Measurements from ENCODE around the gene PCNA.
"Not testable (repeated sequence)": the region's sequence is repeated elsewhere in the genome, so short reads cannot be mapped to it uniquely, and the experiment has no call there.

PCNA gene

DNA sequence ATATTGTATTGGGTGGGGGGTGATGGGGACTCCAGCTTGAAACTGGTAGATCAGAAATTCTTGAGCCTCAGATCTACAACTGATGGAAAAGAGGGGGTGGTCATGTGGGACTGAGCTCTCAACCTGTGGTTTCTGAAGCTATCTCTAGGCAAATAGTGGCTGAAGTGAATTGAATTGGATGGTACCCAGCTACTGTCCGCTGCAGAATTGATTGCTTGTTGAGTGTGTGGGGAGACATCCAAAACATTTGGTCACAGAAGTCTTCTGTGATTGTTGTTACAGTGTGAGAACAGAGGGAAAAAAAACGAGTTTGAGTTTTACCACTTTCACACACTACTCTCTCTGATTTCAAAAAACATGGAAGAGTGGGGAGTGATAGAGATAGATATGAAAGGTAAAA is 21.9 kb upstream of the PCNA start:
- no peak for DNase-seq

DNA sequence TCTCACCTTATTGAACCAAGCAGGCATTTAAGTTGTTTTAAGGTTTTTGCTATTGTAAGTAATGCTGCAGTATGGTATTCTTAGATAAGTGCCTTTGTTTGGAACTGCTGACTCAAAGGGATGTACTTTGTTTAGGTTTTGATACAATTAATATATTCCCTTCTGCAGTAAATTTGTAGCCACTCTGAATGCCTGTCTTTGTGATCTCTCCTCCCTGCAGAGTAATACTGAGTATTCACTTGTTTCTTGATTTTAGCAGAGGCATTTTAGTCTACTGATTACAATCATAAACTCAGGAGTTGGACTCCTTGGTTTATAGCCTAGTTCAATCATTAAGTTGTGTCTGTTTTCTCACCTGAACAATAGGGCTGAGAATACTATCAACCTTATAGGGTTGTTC is 20.4 kb upstream of the PCNA start:
- no peak for DNase-seq

DNA sequence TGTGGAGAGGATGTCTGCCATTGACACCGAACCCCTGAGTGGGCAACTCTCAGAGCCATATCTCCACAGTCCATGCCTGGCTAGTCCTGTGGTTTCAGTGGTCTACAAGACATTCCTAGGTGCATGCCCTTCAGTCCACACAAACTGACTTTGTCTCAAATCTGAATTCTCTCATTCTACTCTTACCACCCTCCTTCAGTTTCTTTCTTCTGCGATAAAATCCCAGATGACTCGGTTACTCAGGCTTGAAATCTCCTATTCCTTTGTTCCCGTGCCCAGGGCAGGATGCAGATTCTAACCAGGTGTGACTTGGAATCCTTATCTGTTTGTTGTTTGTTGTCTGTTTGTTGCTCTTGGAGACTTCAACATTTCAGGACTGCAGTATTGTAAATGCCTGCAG is 16.3 kb upstream of the PCNA start:
- DNase-seq: no peak

DNA sequence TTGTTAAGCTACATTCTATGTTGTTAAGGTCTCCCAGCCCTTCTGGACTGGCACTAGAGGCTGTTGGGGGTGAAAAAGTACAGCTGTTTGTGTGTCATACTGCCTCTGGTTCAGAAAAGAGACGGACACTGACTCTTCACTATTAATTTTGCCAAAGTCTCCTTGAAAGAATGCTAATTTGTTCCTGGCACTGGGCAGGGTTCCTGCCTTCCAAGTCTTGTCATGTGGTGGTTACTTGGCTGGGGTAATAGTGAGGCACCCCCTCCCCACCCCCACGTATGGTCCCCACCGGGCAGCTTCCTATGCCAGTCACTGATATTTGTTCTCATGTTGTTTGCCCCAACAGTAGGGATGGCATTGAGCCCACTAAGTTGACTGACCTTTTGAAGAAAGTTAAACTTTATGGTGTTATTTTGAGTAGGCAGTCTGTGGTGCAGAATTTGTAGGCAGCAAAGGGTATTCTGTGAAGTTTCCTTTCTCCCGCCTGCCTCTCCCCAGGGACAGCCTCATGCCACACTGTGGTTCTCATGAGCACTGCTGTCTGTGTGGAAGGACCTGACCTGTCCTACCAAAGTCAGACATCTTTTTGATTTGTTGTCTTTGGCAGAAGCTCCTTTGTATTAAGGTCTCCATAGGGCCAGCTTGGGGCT is 15.7 kb upstream of the PCNA start:
- DNase-seq: no peak

GRCh38 chr20:5133998-5134397 is 14.2 kb upstream of the PCNA start:
- DNase-seq: no peak

- no peak for DNase-seq
These were observed 11.7 kb upstream of the PCNA start for GRCh38 chr20:5131502-5131901.

DNA sequence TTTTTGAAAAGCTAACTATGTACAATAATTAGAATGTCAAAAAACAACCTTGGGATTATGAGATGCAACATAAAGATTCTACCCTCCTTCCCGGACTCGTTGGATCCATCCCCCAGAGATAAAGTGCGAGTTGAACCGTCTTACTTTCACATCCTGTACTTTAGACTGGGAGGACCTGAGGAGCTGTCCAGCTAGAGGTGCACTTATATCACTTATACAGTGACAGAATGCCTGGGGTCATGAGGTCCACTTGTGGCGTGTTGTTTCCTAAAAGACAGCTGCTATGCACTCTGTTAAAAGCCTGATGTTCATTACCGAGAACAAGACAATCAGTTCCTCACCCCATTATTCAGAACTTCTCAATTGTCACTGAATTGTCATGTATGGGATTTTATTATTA is 9.1 kb upstream of the PCNA start:
- DNase-seq: no peak

DNA sequence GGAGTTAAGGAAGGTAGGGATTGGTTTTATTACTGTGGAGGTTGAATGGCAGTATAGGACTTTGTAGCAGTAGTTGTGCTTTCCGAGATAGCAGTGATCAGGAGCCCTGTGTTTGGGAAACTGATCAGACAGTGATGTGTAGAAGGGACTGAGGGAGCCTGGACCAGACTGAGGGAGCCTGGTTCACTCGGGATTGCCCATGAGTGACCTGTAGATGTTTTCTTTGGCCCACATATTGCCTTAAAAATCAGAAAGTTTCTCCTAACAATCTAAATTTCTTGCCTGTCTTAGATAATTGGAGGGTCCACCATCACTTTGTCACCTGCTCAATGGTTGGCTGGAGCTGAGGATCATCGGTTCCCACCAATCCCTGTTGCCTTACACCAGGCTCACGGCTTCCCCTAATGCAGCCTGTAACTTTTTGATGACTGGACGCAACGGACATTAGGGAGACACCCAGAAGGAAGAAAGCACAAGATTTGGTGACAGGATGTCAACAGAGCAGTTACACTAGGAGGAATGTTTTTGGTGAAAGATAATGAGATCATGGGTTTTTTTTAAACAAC is 8.2 kb upstream of the PCNA start:
- DNase-seq: no peak

DNA sequence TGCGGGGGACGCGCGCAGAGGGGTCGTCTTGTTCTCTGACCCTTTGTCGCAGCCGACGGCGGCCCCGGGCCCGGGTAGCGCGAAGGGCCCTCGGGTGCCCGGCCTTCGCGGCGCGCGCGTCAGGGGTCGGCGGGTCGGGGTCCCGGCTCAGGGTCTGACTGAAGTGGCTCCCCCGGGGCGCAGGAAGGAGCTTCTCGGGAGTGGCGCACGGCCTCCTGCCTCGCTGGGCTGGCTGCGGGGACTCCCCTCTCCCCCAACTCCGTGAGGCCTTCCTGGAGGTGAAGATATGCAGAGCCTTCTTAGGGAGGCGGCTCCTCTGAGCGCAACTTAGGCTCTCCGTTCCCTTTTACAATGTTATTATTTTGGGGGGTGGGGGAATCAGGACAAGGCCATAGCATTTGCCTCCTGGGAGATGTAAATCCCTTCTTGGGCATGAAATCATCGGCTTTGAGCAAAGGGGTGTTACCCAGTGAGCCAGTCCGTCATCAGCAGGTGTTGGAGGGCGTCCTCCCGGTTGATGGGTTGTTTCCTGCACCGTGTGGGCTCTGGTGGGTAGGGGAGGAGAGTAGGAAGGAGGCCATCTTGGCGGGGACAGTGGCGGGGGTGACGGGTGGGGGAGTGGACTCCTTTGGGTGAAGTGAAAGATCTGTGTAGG is 7.6 kb upstream of the PCNA start:
- DNase-seq: peak; percentile 69 to 71

- DNase-seq: peak; percentile 100
These were observed 6.9 kb upstream of the PCNA start, which contains the start of gene CDS2 for GRCh38 chr20:5126512-5127203. CDS2 (plus strand) TSS chr20:5127008; CDS start chr20:5127093, 85 bp downstream.

DNA sequence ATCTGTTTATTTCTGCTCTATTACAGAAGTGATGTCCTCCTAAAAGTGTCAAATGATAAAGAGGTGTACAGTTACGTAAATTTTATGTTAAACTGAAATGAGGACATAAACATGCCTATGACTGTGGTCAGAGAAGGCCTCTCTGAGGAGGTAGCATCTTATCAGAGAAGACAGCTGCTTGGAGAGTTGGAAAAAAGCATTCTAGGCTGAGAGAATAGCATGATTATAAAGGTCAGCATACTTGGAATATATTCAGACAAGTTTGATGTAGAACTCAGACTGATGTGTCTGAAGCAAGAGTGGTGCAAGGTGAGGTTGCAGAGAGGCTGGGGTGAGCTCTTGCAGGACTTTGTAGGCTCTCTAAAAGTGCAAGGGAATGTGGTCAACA is 3.1 kb upstream of the PCNA start:
- no peak for DNase-seq

- DNase-seq: no peak
These were observed 373 bp upstream of the PCNA start for GRCh38 chr20:5120185-5120476.

GRCh38 chr20:5119143-5119434 is 669 bp downstream of the PCNA start:
- DNase-seq: no peak

DNA sequence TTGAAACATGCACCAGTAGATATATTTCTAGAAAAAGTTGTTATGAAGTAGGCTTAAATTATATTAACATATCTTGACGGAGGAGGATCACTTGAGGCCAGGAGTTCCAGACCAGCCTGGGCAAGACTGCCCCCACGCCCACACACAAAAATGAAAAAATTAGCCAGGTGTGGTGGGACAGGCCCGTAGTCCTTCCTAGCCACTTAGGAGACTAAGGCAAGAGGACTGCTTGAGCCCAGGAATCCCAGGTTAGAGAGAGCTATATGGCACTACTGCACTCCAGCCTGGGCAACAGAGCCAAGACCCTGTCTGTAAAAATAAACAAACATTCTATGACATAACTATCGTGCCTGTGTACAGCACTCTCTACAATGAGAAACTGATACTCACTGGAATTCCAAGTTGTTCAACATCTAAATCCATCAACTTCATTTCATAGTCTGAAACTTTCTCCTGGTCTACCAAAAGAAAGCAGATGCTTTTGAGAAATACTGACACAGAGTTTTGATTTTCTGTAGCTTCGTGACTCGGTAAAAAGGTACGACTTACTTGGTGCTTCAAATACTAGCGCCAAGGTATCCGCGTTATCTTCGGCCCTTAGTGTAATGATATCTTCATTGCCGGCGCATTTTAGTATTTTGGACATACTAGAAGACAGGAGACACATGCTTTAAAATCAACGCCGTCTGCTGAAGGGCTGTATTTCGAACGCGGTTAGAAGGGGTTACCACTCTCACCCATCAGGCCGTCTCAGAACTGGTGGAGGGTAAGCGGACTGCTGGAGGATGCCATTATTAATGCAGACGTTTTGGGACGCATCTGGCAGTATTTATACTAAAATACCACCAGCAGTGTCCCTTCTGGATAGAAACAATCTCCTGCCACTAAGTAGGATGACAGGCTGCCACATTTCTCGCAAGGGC is 1.3 kb downstream of the PCNA start:
- DNase-seq: peak in 1 of 2 donors; percentile 14

DNA sequence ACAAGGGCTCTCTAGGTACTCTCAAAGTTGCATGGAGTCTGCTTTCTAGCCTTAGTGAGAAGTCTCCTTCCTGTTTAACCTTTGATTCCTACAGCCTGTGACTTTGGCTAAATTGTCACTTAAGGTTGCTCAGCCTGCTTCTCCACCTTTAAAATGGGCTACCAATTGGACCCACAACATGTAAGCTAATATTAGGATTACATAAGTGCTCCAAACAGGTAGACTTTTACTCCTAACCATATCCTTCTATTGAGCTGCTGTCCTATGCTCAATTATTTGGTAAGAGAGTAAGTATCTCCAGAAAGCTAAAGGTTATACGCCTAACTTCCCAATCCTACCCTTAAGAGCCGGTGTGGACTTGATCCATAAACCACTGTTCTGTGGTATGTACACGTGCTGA is 2.9 kb downstream of the PCNA start:
- DNase-seq: no peak

- DNase-seq: no peak
These were observed 5.4 kb downstream of the PCNA start for GRCh38 chr20:5114403-5114802.

- DNase-seq: no peak
These were observed 6.2 kb downstream of the PCNA start for GRCh38 chr20:5113615-5113986.

DNA sequence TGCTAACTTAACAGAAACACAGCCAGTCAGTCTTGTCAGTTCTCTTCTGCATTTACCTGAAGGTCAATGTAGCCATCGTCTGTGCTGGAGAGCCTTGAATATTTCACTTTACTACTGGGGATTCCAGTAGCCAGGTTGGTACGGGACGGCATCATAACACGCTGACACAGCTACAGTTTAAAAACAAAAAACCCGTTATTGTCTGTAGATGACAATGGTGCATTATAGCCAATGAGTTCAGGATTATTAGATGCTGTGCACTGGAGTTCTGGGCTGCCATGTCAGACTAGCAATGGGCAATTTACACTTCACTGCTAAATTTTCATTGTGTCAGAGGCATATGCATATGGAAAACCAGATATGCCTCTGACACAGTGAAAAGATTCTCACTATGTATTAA is 10.5 kb downstream of the PCNA start:
- no peak for DNase-seq

- no peak for DNase-seq
These were observed 15.3 kb downstream of the PCNA start for GRCh38 chr20:5104479-5104878.

- peak; percentile 82 to 84 for DNase-seq
These were observed 18.9 kb downstream of the PCNA start for GRCh38 chr20:5100684-5101347.

GRCh38 chr20:5099909-5100308 is 19.8 kb downstream of the PCNA start:
- not testable (repeated sequence) for DNase-seq

DNA sequence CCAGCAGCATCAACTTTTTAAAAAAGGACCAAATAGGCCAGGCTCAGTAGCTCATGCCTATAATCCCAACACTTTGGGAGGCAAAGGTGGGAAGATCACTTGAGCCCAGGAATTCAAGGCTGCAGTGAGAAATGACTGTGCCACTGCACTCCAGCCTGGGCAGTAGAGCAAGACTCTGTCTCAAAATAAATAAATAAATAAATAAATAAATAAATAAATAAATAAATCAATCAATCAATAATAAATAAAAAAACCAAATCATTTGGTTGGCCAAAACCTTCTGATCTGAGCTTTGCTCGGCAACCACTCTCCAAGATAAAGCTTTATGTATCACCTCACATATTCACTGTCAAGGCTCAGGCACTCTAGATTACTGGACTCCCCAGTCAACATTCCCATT is 20.7 kb downstream of the PCNA start:
- DNase-seq: not testable (repeated sequence)

DNA sequence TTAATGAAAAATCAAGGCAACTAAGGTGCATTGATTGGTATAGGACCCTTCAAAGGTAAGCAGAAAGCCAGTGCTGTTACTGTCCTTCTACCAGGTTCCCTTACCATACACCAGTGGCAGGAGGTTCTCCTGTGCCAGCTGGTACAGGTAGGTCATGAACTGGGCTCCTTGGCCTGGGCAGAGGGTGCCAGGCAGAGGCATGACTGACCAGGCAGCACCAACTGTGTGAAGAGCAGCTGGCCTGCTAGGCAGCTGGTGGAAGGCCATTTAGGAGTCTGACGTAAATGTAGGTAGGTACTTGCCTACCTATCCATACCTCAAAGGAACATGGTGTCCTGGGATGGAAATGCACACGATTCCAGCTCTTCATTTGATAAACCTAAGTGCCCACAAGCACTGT is 23.3 kb downstream of the PCNA start:
- DNase-seq: no peak

Data from stimulated activated CD4-positive, alpha-beta T cell treated with anti-CD3 and anti-CD28 coated beads, Interleukin-2, amount 100 ng/mL, for 24 hours (primary cell).